GM12801 (cell line): Measurements from ENCODE around the gene TTC33.

Source experiments
- CTCF ChIP-seq: IDR thresholded peaks from one replicate; pipeline ENCODE4 v1.5.1; 2011; ENCODE audit warnings: control low read depth; ENCODE audit not compliant: insufficient read length; ENCODE audit errors: extremely low read depth

Gene TTC33

GRCh38 chr5:40796487-40796889, 40.7 kb upstream of the TTC33 start:
- TF ChIP-seq CTCF, result no peak

GRCh38 chr5:40791715-40792139, 36.0 kb upstream of the TTC33 start:
- no peak for TF ChIP-seq CTCF

GRCh38 chr5:40790947-40791593, 35.3 kb upstream of the TTC33 start:
- TF ChIP-seq CTCF, result no peak

- TF ChIP-seq CTCF, result no peak
These were observed 32.2 kb upstream of the TTC33 start for GRCh38 chr5:40787986-40788385.

DNA sequence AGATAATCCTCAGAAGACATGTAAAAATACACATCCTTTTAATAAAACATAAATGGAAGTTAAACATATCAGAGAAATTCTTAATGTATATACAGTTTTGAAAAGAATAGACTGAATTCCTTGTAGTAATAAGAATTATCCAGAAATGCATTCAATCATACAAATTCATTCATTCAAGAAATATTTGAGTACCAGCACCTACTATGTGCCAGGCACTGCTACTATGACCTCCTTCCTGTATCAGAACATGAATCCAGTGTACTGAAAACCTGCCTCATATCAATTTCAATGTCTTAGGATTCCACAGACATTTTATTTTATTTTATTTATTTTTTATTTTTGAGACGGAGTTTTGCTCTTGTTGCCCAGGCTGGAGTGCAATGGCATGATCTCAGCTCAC, 29.2 kb upstream of the TTC33 start:
- TF ChIP-seq CTCF, result no peak

GRCh38 chr5:40784027-40784653, 28.4 kb upstream of the TTC33 start:
- TF ChIP-seq CTCF, result no peak

DNA sequence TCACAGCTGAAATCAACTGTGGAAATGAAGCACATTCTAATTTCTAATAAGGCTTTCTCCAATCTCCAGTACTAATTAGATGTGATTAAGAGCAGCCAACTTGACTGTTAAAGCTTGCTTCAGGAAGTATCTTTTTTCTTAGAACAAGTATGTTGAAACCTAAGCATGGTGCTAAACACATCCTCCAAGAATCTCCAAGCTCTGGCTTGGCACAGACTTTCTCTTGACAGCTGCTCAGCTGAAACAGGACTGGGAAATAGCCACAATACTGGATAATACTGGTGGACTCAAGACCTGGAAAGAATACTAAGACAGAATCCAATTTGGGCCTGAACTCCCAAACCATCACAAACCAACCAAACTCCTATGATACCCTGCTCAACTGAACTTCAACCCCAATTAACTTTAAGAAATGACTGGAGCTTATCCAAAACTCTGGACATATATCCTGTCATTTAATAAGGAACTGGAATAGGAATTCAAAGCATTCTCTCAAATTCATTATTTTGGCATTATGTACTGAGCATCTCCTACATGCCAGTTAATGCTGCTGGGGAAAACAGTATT, 26.2 kb upstream of the TTC33 start:
- no peak for TF ChIP-seq CTCF
